ENCODE results near the gene SP4.
"Not testable (repeated sequence)": the region's sequence is repeated elsewhere in the genome, so short reads cannot be mapped to it uniquely, and the experiment has no call there.

The SP4 gene

GRCh38 chr7:21524680-21525079 lies 96.8 kb downstream of the SP4 start:
- no peaks in the 10 kb centered on the region for H3K4me1 ChIP-seq (ENCODE audit: low read depth, poor library complexity, severe bottlenecking)
- no peak overlapping the region for H3K4me2 ChIP-seq
- H3K27me3 ChIP-seq (ENCODE audit: insufficient read depth, low read depth), result no peaks in the 10 kb centered on the region
- no peak for TF ChIP-seq CTCF (conservative IDR thresholded peaks at IDR 0.05; ENCODE audit: low read depth, low read length)
- no peak overlapping the region for H3K27ac ChIP-seq
- no peaks in the 10 kb centered on the region for H3K79me2 ChIP-seq (ENCODE audit: insufficient read depth, low read depth)
- no peak overlapping the region for H3K4me3 ChIP-seq (IDR thresholded peaks at IDR 0.05; ENCODE audit: insufficient read depth, low read depth, low read length)
- H3K9ac ChIP-seq, result no peak overlapping the region
- H3K36me3 ChIP-seq (ENCODE audit: insufficient read depth), result no peaks in the 10 kb centered on the region
- no peak overlapping the region for H2AFZ ChIP-seq (ENCODE audit: low read depth)
- H4K20me1 ChIP-seq (ENCODE audit: insufficient read depth), result no peaks in the 10 kb centered on the region

- no peak overlapping the region for H3K4me3 ChIP-seq (IDR thresholded peaks at IDR 0.05; ENCODE audit: insufficient read depth, low read depth, low read length)
- peak; percentile 58 for TF ChIP-seq CTCF (conservative IDR thresholded peaks at IDR 0.05; ENCODE audit: low read depth, low read length)
- no peak overlapping the region for H3K27ac ChIP-seq
- H3K79me2 ChIP-seq (ENCODE audit: insufficient read depth, low read depth), result no peaks in the 10 kb centered on the region
- H3K4me2 ChIP-seq, result no peak overlapping the region
- no peaks in the 10 kb centered on the region for H3K36me3 ChIP-seq (ENCODE audit: insufficient read depth)
- H3K4me1 ChIP-seq (ENCODE audit: low read depth, poor library complexity, severe bottlenecking), result no peaks in the 10 kb centered on the region
- H4K20me1 ChIP-seq (ENCODE audit: insufficient read depth), result no peaks in the 10 kb centered on the region
- no peak overlapping the region for H3K9ac ChIP-seq
- no peak overlapping the region for H2AFZ ChIP-seq (ENCODE audit: low read depth)
- H3K27me3 ChIP-seq (ENCODE audit: insufficient read depth, low read depth), result no peaks in the 10 kb centered on the region
These were observed 98.1 kb downstream of the SP4 start for GRCh38 chr7:21526007-21526406.

GRCh38 chr7:21526448-21526847 lies 98.6 kb downstream of the SP4 start:
- Histone ChIP-seq H3K79me2 (ENCODE audit: insufficient read depth, low read depth) (no peaks in the 10 kb centered on the region), H3K4me1 (ENCODE audit: low read depth, poor library complexity, severe bottlenecking) (no peaks in the 10 kb centered on the region), H3K4me3 (IDR thresholded peaks at IDR 0.05; ENCODE audit: insufficient read depth, low read depth, low read length) (no peak overlapping the region), H3K36me3 (ENCODE audit: insufficient read depth) (no peaks in the 10 kb centered on the region), H2AFZ (ENCODE audit: low read depth) (no peak overlapping the region), H4K20me1 (ENCODE audit: insufficient read depth) (no peaks in the 10 kb centered on the region), H3K27ac (no peak overlapping the region), H3K27me3 (ENCODE audit: insufficient read depth, low read depth) (no peaks in the 10 kb centered on the region), H3K9ac (no peak overlapping the region), H3K4me2 (no peak overlapping the region)
- TF ChIP-seq CTCF (conservative IDR thresholded peaks at IDR 0.05; ENCODE audit: low read depth, low read length), result no peak

- not testable (repeated sequence) for H3K9ac ChIP-seq; H3K79me2 ChIP-seq (ENCODE audit: insufficient read depth, low read depth); H3K36me3 ChIP-seq (ENCODE audit: insufficient read depth); H3K4me3 ChIP-seq (IDR thresholded peaks at IDR 0.05; ENCODE audit: insufficient read depth, low read depth, low read length); H3K4me2 ChIP-seq; H2AFZ ChIP-seq (ENCODE audit: low read depth); H4K20me1 ChIP-seq (ENCODE audit: insufficient read depth); H3K27ac ChIP-seq; H3K27me3 ChIP-seq (ENCODE audit: insufficient read depth, low read depth); H3K4me1 ChIP-seq (ENCODE audit: low read depth, poor library complexity, severe bottlenecking)
These were observed 104.6 kb downstream of the SP4 start for GRCh38 chr7:21532485-21532884.

GRCh38 chr7:21533646-21534045 lies 105.8 kb downstream of the SP4 start:
- not testable (repeated sequence) for H3K27me3 ChIP-seq (ENCODE audit: insufficient read depth, low read depth); H3K27ac ChIP-seq; H3K4me2 ChIP-seq; H3K9ac ChIP-seq; H4K20me1 ChIP-seq (ENCODE audit: insufficient read depth); H2AFZ ChIP-seq (ENCODE audit: low read depth); H3K4me1 ChIP-seq (ENCODE audit: low read depth, poor library complexity, severe bottlenecking); H3K4me3 ChIP-seq (IDR thresholded peaks at IDR 0.05; ENCODE audit: insufficient read depth, low read depth, low read length); H3K36me3 ChIP-seq (ENCODE audit: insufficient read depth); H3K79me2 ChIP-seq (ENCODE audit: insufficient read depth, low read depth)

GRCh38 chr7:21536445-21537118 lies 108.7 kb downstream of the SP4 start:
- not testable (repeated sequence) for H3K36me3 ChIP-seq (ENCODE audit: insufficient read depth); H3K4me1 ChIP-seq (ENCODE audit: low read depth, poor library complexity, severe bottlenecking); H3K4me3 ChIP-seq (IDR thresholded peaks at IDR 0.05; ENCODE audit: insufficient read depth, low read depth, low read length); H4K20me1 ChIP-seq (ENCODE audit: insufficient read depth); H3K79me2 ChIP-seq (ENCODE audit: insufficient read depth, low read depth); H3K9ac ChIP-seq; H3K27ac ChIP-seq; H2AFZ ChIP-seq (ENCODE audit: low read depth); H3K4me2 ChIP-seq; H3K27me3 ChIP-seq (ENCODE audit: insufficient read depth, low read depth)
